H9 (cell line): ENCODE data around the gene KLHDC2. TPM values are rescaled to one million over a fixed set of nuclear protein-coding genes. Genes with fewer than 3 reads are reported as not detected.
"Not testable (repeated sequence)": the region's sequence is repeated elsewhere in the genome, so short reads cannot be mapped to it uniquely, and the experiment has no call there.

Experiments used
- DNase-seq: peaks from one replicate; pipeline ENCODE4 v3.0.0-alpha.2; 2017
- H2AFZ ChIP-seq: one replicate; pipeline ENCODE4 v1.6.1; 2013; ENCODE audit warnings: mild to moderate bottlenecking, low read length, control low read depth, moderate library complexity
- H2AK5ac ChIP-seq: 2 replicates; pipeline ENCODE4 v1.6.1; 2013; ENCODE audit warnings: low read length, control low read depth, mixed read lengths; ENCODE audit not compliant: insufficient read length
- H2BK120ac ChIP-seq: one replicate; pipeline ENCODE4 v1.6.1; 2013; ENCODE audit warnings: low read depth, mild to moderate bottlenecking, low read length, control low read depth, inconsistent platforms; ENCODE audit not compliant: poor library complexity, severe bottlenecking
- H2BK12ac ChIP-seq: 2 replicates; pipeline ENCODE4 v1.6.1; 2013; ENCODE audit warnings: low read length, control low read depth, mixed read lengths, low read depth; ENCODE audit not compliant: insufficient read length
- H2BK15ac ChIP-seq: 2 replicates; pipeline ENCODE4 v1.6.1; 2013; ENCODE audit warnings: low read depth, low read length, control low read depth
- H2BK20ac ChIP-seq: one replicate; pipeline ENCODE4 v1.6.1; 2013; ENCODE audit warnings: low read depth, mild to moderate bottlenecking, low read length, control low read depth, inconsistent platforms; ENCODE audit not compliant: poor library complexity, severe bottlenecking
- H2BK5ac ChIP-seq: 2 replicates; pipeline ENCODE4 v1.6.1; 2013; ENCODE audit warnings: low read length, control low read depth, mixed read lengths; ENCODE audit not compliant: insufficient read length
- H3K14ac ChIP-seq: 2 replicates; pipeline ENCODE4 v1.6.1; 2013; ENCODE audit warnings: low read length, control low read depth; ENCODE audit not compliant: insufficient read depth
- H3K18ac ChIP-seq: 2 replicates; pipeline ENCODE4 v1.6.1; 2013; ENCODE audit warnings: low read depth, mild to moderate bottlenecking, mixed read lengths, low read length, control low read depth; ENCODE audit not compliant: insufficient read length
- H3K23ac ChIP-seq: 2 replicates; pipeline ENCODE4 v1.6.1; 2013; ENCODE audit warnings: low read length, control low read depth, mixed read lengths, low read depth; ENCODE audit not compliant: insufficient read length
- H3K23me2 ChIP-seq: 2 replicates; pipeline ENCODE4 v1.6.1; 2013; ENCODE audit warnings: low read depth, mild to moderate bottlenecking, mixed read lengths, low read length, control low read depth; ENCODE audit not compliant: insufficient read length, poor library complexity, severe bottlenecking
- H3K27ac ChIP-seq: 2 replicates; pipeline ENCODE4 v1.5.1; 2013; ENCODE audit warnings: low read length, control low read depth, mixed read lengths, low read depth; ENCODE audit not compliant: insufficient read length
- H3K27me3 ChIP-seq: 2 replicates; pipeline ENCODE4 v1.6.1; 2013; ENCODE audit warnings: low read length, control low read depth, inconsistent platforms; ENCODE audit not compliant: insufficient read depth
- H3K4ac ChIP-seq: 2 replicates; pipeline ENCODE4 v1.6.1; 2013; ENCODE audit warnings: low read depth, mild to moderate bottlenecking, control low read depth, inconsistent platforms, low read length, moderate library complexity
- H3K4me1 ChIP-seq: 2 replicates; pipeline ENCODE4 v1.6.1; 2013; ENCODE audit warnings: low read length, control low read depth, inconsistent platforms; ENCODE audit not compliant: insufficient read depth
- H3K4me2 ChIP-seq: 2 replicates; pipeline ENCODE4 v1.6.1; 2013; ENCODE audit warnings: low read length, control low read depth, mixed read lengths; ENCODE audit not compliant: insufficient read length, insufficient read depth
- H3K56ac ChIP-seq: 2 replicates; pipeline ENCODE4 v1.6.1; 2013; ENCODE audit warnings: low read depth, mild to moderate bottlenecking, mixed read lengths, low read length, control low read depth; ENCODE audit not compliant: insufficient read length
- H3K79me1 ChIP-seq: 2 replicates; pipeline ENCODE4 v1.6.1; 2013; ENCODE audit warnings: low read depth, mild to moderate bottlenecking, moderate library complexity, low read length, control low read depth, inconsistent platforms; ENCODE audit not compliant: insufficient read depth, poor library complexity, severe bottlenecking
- H3K79me2 ChIP-seq: 2 replicates; pipeline ENCODE4 v1.6.1; 2013; ENCODE audit warnings: low read length, control low read depth, inconsistent platforms; ENCODE audit not compliant: insufficient read depth
- H3K9ac ChIP-seq: 2 replicates; pipeline ENCODE4 v1.6.1; 2013; ENCODE audit warnings: low read length, control low read depth, mixed read lengths; ENCODE audit not compliant: insufficient read length; ENCODE audit errors: extremely low read depth
- H3K9me3 ChIP-seq: one replicate; pipeline ENCODE4 v1.6.1; 2013; ENCODE audit warnings: low read depth, low read length, inconsistent platforms; ENCODE audit not compliant: control insufficient read depth
- H3T11ph ChIP-seq: one replicate; pipeline ENCODE4 v1.6.1; 2013; ENCODE audit warnings: mild to moderate bottlenecking, low read length, control low read depth, inconsistent platforms
- H4K20me1 ChIP-seq: one replicate; pipeline ENCODE4 v1.6.1; 2013; ENCODE audit not compliant: control insufficient read depth, insufficient read length, insufficient read depth
- H4K5ac ChIP-seq: 2 replicates; pipeline ENCODE4 v1.6.1; 2013; ENCODE audit warnings: low read depth, mild to moderate bottlenecking, mixed read lengths, low read length, control low read depth; ENCODE audit not compliant: insufficient read length
- H4K8ac ChIP-seq: replicated peaks from 2 replicates; pipeline ENCODE4 v1.6.1; 2013; ENCODE audit warnings: low read length, control low read depth, mixed read lengths, low read depth; ENCODE audit not compliant: insufficient read length
- H4K91ac ChIP-seq: 2 replicates; pipeline ENCODE4 v1.6.1; 2013; ENCODE audit warnings: low read depth, mild to moderate bottlenecking, moderate library complexity, mixed read lengths, low read length, control low read depth; ENCODE audit not compliant: insufficient read length
- H3K27ac Mint-ChIP-seq, 3 experiments: 2 replicates in 2 of 3; 3 replicates in 1 of 3; pipeline ENCODE4 v1.8.0; 2020 to 2021; ENCODE audit warnings: mixed read lengths in 3 of 3, mild to moderate bottlenecking in 1 of 3, moderate library complexity in 1 of 3
- H3K27me3 Mint-ChIP-seq: 2 replicates; pipeline ENCODE4 v1.8.0; 2021; ENCODE audit warnings: low read depth, mild to moderate bottlenecking, moderate library complexity, mixed read lengths
- H3K36me3 Mint-ChIP-seq, 3 experiments: 2 replicates in 2 of 3; 3 replicates in 1 of 3; pipeline ENCODE4 v1.8.0; 2020 to 2021; ENCODE audit warnings: low read depth in 3 of 3, mixed read lengths in 3 of 3; ENCODE audit not compliant: insufficient read depth in 1 of 3
- H3K4me1 Mint-ChIP-seq, 2 experiments: 2 replicates each; pipeline ENCODE4 v1.8.0; 2020; ENCODE audit warnings: mixed read lengths in 2 of 2
- H3K4me3 Mint-ChIP-seq, 2 experiments: 2 replicates in 1 of 2; 3 replicates in 1 of 2; pipeline ENCODE4 v1.8.0; 2020 to 2021; ENCODE audit warnings: mild to moderate bottlenecking in 2 of 2, mixed read lengths in 2 of 2, moderate library complexity in 1 of 2
- H3K9me3 Mint-ChIP-seq, 2 experiments: 2 replicates in 1 of 2; 3 replicates in 1 of 2; pipeline ENCODE4 v1.8.0; 2020; ENCODE audit warnings: mild to moderate bottlenecking in 2 of 2, mixed read lengths in 2 of 2, moderate library complexity in 1 of 2
- WGBS: extraction: QIAGEN DNeasy Blood & Tissue Kit; methylation state at CpG from one replicate; pipeline ENCODE4 v1.1.7; 2013; ENCODE audit warnings: missing lambda C conversion rate, low lambda C conversion rate, mixed read lengths; ENCODE audit not compliant: insufficient read length; ENCODE audit errors: extremely low coverage; 5-methylcytosine and 5-hydroxymethylcytosine counted together
- total RNA-seq: library from RNA; stranded (reverse); gene quantifications from 2 replicates; pipeline ENCODE4 v1.2.1, GENCODE V29; 2021
- TF ChIP-seq, protein P1 (sequence below): fragments of 200-600 bp; sonication (generic); conservative IDR thresholded peaks from 3 replicates; pipeline ENCODE4 v1.8.0; 2021; ENCODE audit warnings: antibody characterized with exemption, mild to moderate bottlenecking

KLHDC2 gene
- total RNA-seq, 1 experiment from 2014 or later: 41.6 TPM

DNA sequence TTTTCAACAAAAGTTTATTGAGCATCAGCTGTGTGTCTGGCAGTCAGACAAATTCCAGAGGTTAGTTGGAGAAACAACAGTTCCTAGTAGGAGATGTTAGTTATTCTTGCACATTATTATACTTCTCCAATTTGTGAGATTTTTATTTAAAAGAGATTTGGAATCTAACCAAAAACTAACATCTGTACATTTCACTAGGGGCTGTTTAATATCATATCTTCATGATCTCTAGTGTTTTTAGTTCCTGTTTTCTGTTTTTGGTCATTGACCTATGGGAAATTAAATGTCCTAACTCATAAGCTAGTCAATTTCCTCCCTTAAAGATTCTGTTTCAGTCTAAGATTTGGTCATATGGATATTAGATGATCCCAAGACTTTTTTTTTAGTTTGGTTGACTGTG is 34.1 kb upstream of the KLHDC2 start:
- no peak overlapping the region for H3K4ac ChIP-seq
- TF ChIP-seq, protein P1, sequence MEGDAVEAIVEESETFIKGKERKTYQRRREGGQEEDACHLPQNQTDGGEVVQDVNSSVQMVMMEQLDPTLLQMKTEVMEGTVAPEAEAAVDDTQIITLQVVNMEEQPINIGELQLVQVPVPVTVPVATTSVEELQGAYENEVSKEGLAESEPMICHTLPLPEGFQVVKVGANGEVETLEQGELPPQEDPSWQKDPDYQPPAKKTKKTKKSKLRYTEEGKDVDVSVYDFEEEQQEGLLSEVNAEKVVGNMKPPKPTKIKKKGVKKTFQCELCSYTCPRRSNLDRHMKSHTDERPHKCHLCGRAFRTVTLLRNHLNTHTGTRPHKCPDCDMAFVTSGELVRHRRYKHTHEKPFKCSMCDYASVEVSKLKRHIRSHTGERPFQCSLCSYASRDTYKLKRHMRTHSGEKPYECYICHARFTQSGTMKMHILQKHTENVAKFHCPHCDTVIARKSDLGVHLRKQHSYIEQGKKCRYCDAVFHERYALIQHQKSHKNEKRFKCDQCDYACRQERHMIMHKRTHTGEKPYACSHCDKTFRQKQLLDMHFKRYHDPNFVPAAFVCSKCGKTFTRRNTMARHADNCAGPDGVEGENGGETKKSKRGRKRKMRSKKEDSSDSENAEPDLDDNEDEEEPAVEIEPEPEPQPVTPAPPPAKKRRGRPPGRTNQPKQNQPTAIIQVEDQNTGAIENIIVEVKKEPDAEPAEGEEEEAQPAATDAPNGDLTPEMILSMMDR: no peak
- no peak overlapping the region for H2BK5ac ChIP-seq
- no peak overlapping the region for H4K91ac ChIP-seq
- H3K9ac ChIP-seq: no peak overlapping the region
- no peaks in the 10 kb centered on the region for H3K9me3 ChIP-seq
- no peak overlapping the region for H3K23ac ChIP-seq
- H3K4me2 ChIP-seq: no peak overlapping the region
- H4K20me1 ChIP-seq: no peaks in the 10 kb centered on the region
- H3K79me2 ChIP-seq: no peaks in the 10 kb centered on the region
- Mint-ChIP-seq H3K36me3 (no peaks in the 10 kb centered on the region), H3K4me3 (no peak overlapping the region), H3K27me3 (no peaks in the 10 kb centered on the region), H3K27ac (no peak overlapping the region), H3K4me1 (no peaks in the 10 kb centered on the region), H3K9me3 (no peaks in the 10 kb centered on the region)
- H4K8ac ChIP-seq: no peak overlapping the region
- H3K23me2 ChIP-seq: no peaks in the 10 kb centered on the region
- no peak overlapping the region for H3K56ac ChIP-seq
- H3K79me1 ChIP-seq: no peaks in the 10 kb centered on the region
- H3K4me1 ChIP-seq: no peaks in the 10 kb centered on the region
- H3K18ac ChIP-seq: no peak overlapping the region
- H2BK120ac ChIP-seq: no peak overlapping the region
- H3K27me3 ChIP-seq: no peaks in the 10 kb centered on the region
- H2AK5ac ChIP-seq: no peak overlapping the region
- no peak for DNase-seq
- no peak overlapping the region for H3K14ac ChIP-seq
- no peak overlapping the region for H2BK15ac ChIP-seq
- H2BK12ac ChIP-seq: no peak overlapping the region
- H2AFZ ChIP-seq: no peak overlapping the region
- no peak overlapping the region for H3T11ph ChIP-seq
- H2BK20ac ChIP-seq: no peak overlapping the region
- no peak overlapping the region for H4K5ac ChIP-seq
- no peak overlapping the region for H3K27ac ChIP-seq

DNA sequence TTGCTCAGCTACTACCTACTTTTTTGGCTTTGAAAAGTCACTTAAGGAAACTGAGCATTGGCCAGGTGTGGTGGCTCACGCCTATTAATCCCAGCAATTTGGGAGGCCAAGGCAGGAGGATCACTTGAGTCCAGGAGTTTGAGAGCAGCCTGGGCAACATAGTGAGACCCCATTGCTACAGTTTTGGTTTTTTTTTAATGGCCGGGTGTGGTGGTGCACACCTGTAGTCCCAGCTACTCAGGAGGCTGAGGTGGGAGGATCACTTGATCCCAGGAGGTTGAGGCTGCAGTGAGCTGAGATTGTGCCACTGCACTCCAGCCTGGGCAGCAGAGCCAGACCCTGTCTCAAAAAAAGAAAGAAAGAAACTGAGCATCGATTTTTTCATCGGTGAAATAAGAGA is 32.3 kb upstream of the KLHDC2 start:
- not testable (repeated sequence) for H4K8ac ChIP-seq, H3K23me2 ChIP-seq, H2BK5ac ChIP-seq, H3K4ac ChIP-seq, H3K79me2 ChIP-seq, H2AK5ac ChIP-seq, H3K9me3 ChIP-seq, H4K5ac ChIP-seq, H3K4me1 Mint-ChIP-seq, H3K36me3 Mint-ChIP-seq, H3K23ac ChIP-seq, H3K56ac ChIP-seq, H3K9me3 Mint-ChIP-seq, H2BK12ac ChIP-seq, H2BK120ac ChIP-seq, H4K91ac ChIP-seq, H3K4me2 ChIP-seq, H3T11ph ChIP-seq, H3K27me3 Mint-ChIP-seq, H3K27ac ChIP-seq, H3K4me3 Mint-ChIP-seq, H3K27me3 ChIP-seq, H3K9ac ChIP-seq, H4K20me1 ChIP-seq, H3K14ac ChIP-seq, H3K27ac Mint-ChIP-seq, H3K4me1 ChIP-seq, H2BK15ac ChIP-seq, H3K79me1 ChIP-seq, H2BK20ac ChIP-seq, H3K18ac ChIP-seq, H2AFZ ChIP-seq, DNase-seq
- WGBS: no CpG with 5 or more reads among the region's 4 CpGs
